Measurements from ENCODE around the gene MYNN.
"Not testable (repeated sequence)": the region's sequence is repeated elsewhere in the genome, so short reads cannot be mapped to it uniquely, and the experiment has no call there.

Gene MYNN

GRCh38 chr3:169772897-169773816 lies at the start of gene MYNN:
MYNN (plus strand) TSS chr3:169773396; CDS start chr3:169774296, 900 bp downstream.
- peak; percentile 90 for DNase-seq

GRCh38 chr3:169731857-169732256 lies 41.3 kb upstream of the MYNN start:
- not testable (repeated sequence) for DNase-seq

GRCh38 chr3:169739067-169739466 lies 34.1 kb upstream of the MYNN start:
- no peak for DNase-seq

- peak; percentile 30 for DNase-seq
These were observed 28.7 kb upstream of the MYNN start for GRCh38 chr3:169744366-169745054.

GRCh38 chr3:169746924-169747323 lies 26.3 kb upstream of the MYNN start:
- no peak for DNase-seq

GRCh38 chr3:169748670-169749069 lies 24.5 kb upstream of the MYNN start:
- no peak for DNase-seq

- DNase-seq: no peak
These were observed 22.5 kb upstream of the MYNN start for GRCh38 chr3:169750665-169751064.

- no peak for DNase-seq
These were observed 21.3 kb upstream of the MYNN start for GRCh38 chr3:169751875-169752274.

GRCh38 chr3:169754711-169755110 lies 18.5 kb upstream of the MYNN start:
- no peak for DNase-seq

GRCh38 chr3:169755488-169755887 lies 17.7 kb upstream of the MYNN start:
- DNase-seq: no peak

- no peak for DNase-seq
These were observed 14.7 kb upstream of the MYNN start for GRCh38 chr3:169758359-169758994.

- no peak for DNase-seq
These were observed 13.9 kb upstream of the MYNN start for GRCh38 chr3:169759256-169759655.

- no peak for DNase-seq
These were observed 12.7 kb upstream of the MYNN start for GRCh38 chr3:169760479-169760878.

- DNase-seq: peak; percentile 36
These were observed 8.8 kb upstream of the MYNN start for GRCh38 chr3:169764312-169764881.

- peak; percentile 53 for DNase-seq
These were observed 8.1 kb upstream of the MYNN start, which contains the start of gene TERC for GRCh38 chr3:169764882-169765612. TERC (minus strand) TSS chr3:169765060.

GRCh38 chr3:169769287-169770181 lies 3.7 kb upstream of the MYNN start, which contains the start of gene ACTRT3:
ACTRT3 (minus strand) TSS chr3:169769561; CDS start chr3:169769520, 41 bp downstream.
- DNase-seq: peak; percentile 85

- peak; percentile 95 for DNase-seq
These were observed 1.5 kb upstream of the MYNN start for GRCh38 chr3:169771497-169772304.

GRCh38 chr3:169772305-169772896 lies 795 bp upstream of the MYNN start:
- peak; percentile 93 for DNase-seq

- no peak for DNase-seq
These were observed 990 bp downstream of the MYNN start for GRCh38 chr3:169774186-169774585.

- no peak for DNase-seq
These were observed 4.6 kb downstream of the MYNN start for GRCh38 chr3:169777822-169778221.
